Activated CD4-positive, alpha-beta T cell treated with anti-CD3 and anti-CD28 coated beads, Interleukin-2, amount 10 ng/mL, durations not matched to agents 7 days and 5 days (primary cell): ENCODE results near the gene CCDC30. TPM values are rescaled to one million over a fixed set of nuclear protein-coding genes. Genes with fewer than 3 reads are reported as not detected.
"Not testable (repeated sequence)": the region's sequence is repeated elsewhere in the genome, so short reads cannot be mapped to it uniquely, and the experiment has no call there.

Source experiments
- CTCF ChIA-PET: fragments of 350-600 bp; sonication (Branson Sonifier 250); formaldehyde crosslinking; loops from one replicate; lab custom pipeline; 2021; ENCODE audit warnings: antibody characterized with exemption; lab: Charles Lee
- POLR2A ChIA-PET: fragments of 350-600 bp; sonication (Branson Sonifier 250); formaldehyde crosslinking; loops from one replicate; lab custom pipeline; 2021; ENCODE audit warnings: antibody characterized with exemption; lab: Charles Lee
- DNase-seq: peaks from one replicate; pipeline ENCODE4 v3.0.0-alpha.2; 2020
- H3K27ac Mint-ChIP-seq: one replicate; pipeline ENCODE4 v1.8.0; 2021; ENCODE audit warnings: mild to moderate bottlenecking, moderate library complexity, mixed read lengths
- H3K27me3 Mint-ChIP-seq: one replicate; pipeline ENCODE4 v1.8.0; 2021; ENCODE audit warnings: mixed read lengths
- H3K36me3 Mint-ChIP-seq: one replicate; pipeline ENCODE4 v1.8.0; 2021; ENCODE audit warnings: low read depth, mixed read lengths
- H3K4me1 Mint-ChIP-seq: one replicate; pipeline ENCODE4 v1.8.0; 2021; ENCODE audit warnings: mixed read lengths
- H3K4me3 Mint-ChIP-seq: one replicate; pipeline ENCODE4 v1.8.0; 2021; ENCODE audit warnings: mild to moderate bottlenecking, moderate library complexity, mixed read lengths
- H3K9me3 Mint-ChIP-seq: one replicate; pipeline ENCODE4 v1.8.0; 2021; ENCODE audit warnings: mixed read lengths
- total RNA-seq, 2 experiments: library from RNA; stranded (reverse); gene quantifications; one replicate each; pipeline ENCODE4 v1.2.3, GENCODE V29; 2021

Gene CCDC30
- total RNA-seq, 2 experiments from 2014 or later: 1.4 to 2.2 TPM

- H3K4me1 Mint-ChIP-seq: no peaks in the 10 kb centered on the region
- no peaks in the 10 kb centered on the region for H3K36me3 Mint-ChIP-seq
- peaks cover 3% of the 10 kb centered on the region for H3K27me3 Mint-ChIP-seq
- ChIA-PET POLR2A (no interaction called here), CTCF (no interaction called here)
- H3K27ac Mint-ChIP-seq: no peak overlapping the region
- H3K4me3 Mint-ChIP-seq: no peak overlapping the region
- no peak for DNase-seq
- peaks cover 7% of the 10 kb centered on the region for H3K9me3 Mint-ChIP-seq
Observed at GRCh38 chr1:42557230-42557851, 94.3 kb downstream of the CCDC30 start.

- Mint-ChIP-seq H3K36me3 (no peaks in the 10 kb centered on the region), H3K9me3 (no peaks in the 10 kb centered on the region), H3K27me3 (no peaks in the 10 kb centered on the region), H3K4me3 (no peak overlapping the region), H3K4me1 (no peaks in the 10 kb centered on the region), H3K27ac (no peak overlapping the region)
- ChIA-PET POLR2A (no interaction called here), CTCF (no interaction called here)
- DNase-seq: no peak
Observed at GRCh38 chr1:42567038-42567437, 104.0 kb downstream of the CCDC30 start.

GRCh38 chr1:42576935-42577334 lies 113.8 kb downstream of the CCDC30 start:
- Mint-ChIP-seq H3K27ac (no peak overlapping the region), H3K36me3 (no peaks in the 10 kb centered on the region), H3K4me1 (no peaks in the 10 kb centered on the region), H3K9me3 (no peaks in the 10 kb centered on the region), H3K4me3 (no peak overlapping the region), H3K27me3 (no peaks in the 10 kb centered on the region)
- no peak for DNase-seq
- POLR2A ChIA-PET: no interaction called here
- CTCF ChIA-PET: no interaction called here

GRCh38 chr1:42586016-42586415 lies 122.9 kb downstream of the CCDC30 start:
- DNase-seq: no peak
- Mint-ChIP-seq H3K4me3 (no peak overlapping the region), H3K9me3 (peaks cover 23% of the 10 kb centered on the region), H3K27ac (no peak overlapping the region), H3K36me3 (peaks cover 10% of the 10 kb centered on the region), H3K4me1 (no peaks in the 10 kb centered on the region), H3K27me3 (no peaks in the 10 kb centered on the region)
- ChIA-PET POLR2A (no interaction called here), CTCF (no interaction called here)

GRCh38 chr1:42587753-42588152 lies 124.7 kb downstream of the CCDC30 start:
- H3K27ac Mint-ChIP-seq: no peak overlapping the region
- CTCF ChIA-PET: no interaction called here
- POLR2A ChIA-PET: no interaction called here
- H3K36me3 Mint-ChIP-seq: peaks cover 10% of the 10 kb centered on the region
- no peak for DNase-seq
- H3K9me3 Mint-ChIP-seq: peaks cover 23% of the 10 kb centered on the region
- H3K4me3 Mint-ChIP-seq: no peak overlapping the region
- no peaks in the 10 kb centered on the region for H3K27me3 Mint-ChIP-seq
- no peaks in the 10 kb centered on the region for H3K4me1 Mint-ChIP-seq

- ChIA-PET POLR2A (no interaction called here), CTCF (no interaction called here)
- peaks cover 13% of the 10 kb centered on the region for H3K9me3 Mint-ChIP-seq
- H3K36me3 Mint-ChIP-seq: peaks cover 4% of the 10 kb centered on the region
- DNase-seq: no peak
- H3K27me3 Mint-ChIP-seq: no peaks in the 10 kb centered on the region
- no peak overlapping the region for H3K4me3 Mint-ChIP-seq
- no peak overlapping the region for H3K27ac Mint-ChIP-seq
- H3K4me1 Mint-ChIP-seq: no peaks in the 10 kb centered on the region
Observed at GRCh38 chr1:42592811-42593210, 129.7 kb downstream of the CCDC30 start.

GRCh38 chr1:42593486-42594100 lies 130.5 kb downstream of the CCDC30 start:
- H3K9me3 Mint-ChIP-seq: peaks cover 6% of the 10 kb centered on the region
- H3K4me3 Mint-ChIP-seq: no peak overlapping the region
- H3K27me3 Mint-ChIP-seq: no peaks in the 10 kb centered on the region
- no peaks in the 10 kb centered on the region for H3K4me1 Mint-ChIP-seq
- H3K27ac Mint-ChIP-seq: no peak overlapping the region
- DNase-seq: no peak
- ChIA-PET POLR2A (no interaction called here), CTCF (no interaction called here)
- H3K36me3 Mint-ChIP-seq: no peaks in the 10 kb centered on the region

- Mint-ChIP-seq H3K4me3 (no peak overlapping the region), H3K36me3 (no peaks in the 10 kb centered on the region), H3K27ac (no peak overlapping the region), H3K27me3 (peaks cover 6% of the 10 kb centered on the region), H3K4me1 (no peaks in the 10 kb centered on the region), H3K9me3 (peaks cover 8% of the 10 kb centered on the region)
- ChIA-PET CTCF (no interaction called here), POLR2A (no interaction called here)
- no peak for DNase-seq
Observed at GRCh38 chr1:42601472-42601871, 138.4 kb downstream of the CCDC30 start.

- ChIA-PET CTCF (interaction anchor here (0.6 kb wide), 2 partner anchors 122 to 145 kb away, joined by 3 read pairs; no protein-coding TSS in a partner anchor), POLR2A (no interaction called here)
Observed at GRCh38 chr1:42613803-42614131, 150.7 kb downstream of the CCDC30 start.

GRCh38 chr1:42618866-42619265 lies 155.8 kb downstream of the CCDC30 start:
- ChIA-PET CTCF (no interaction called here), POLR2A (no interaction called here)
- DNase-seq: no peak
- no peaks in the 10 kb centered on the region for H3K4me1 Mint-ChIP-seq
- no peaks in the 10 kb centered on the region for H3K36me3 Mint-ChIP-seq
- H3K4me3 Mint-ChIP-seq: no peak overlapping the region
- H3K27me3 Mint-ChIP-seq: peaks cover 4% of the 10 kb centered on the region
- no peaks in the 10 kb centered on the region for H3K9me3 Mint-ChIP-seq
- H3K27ac Mint-ChIP-seq: no peak overlapping the region

More at GRCh38 chr1:42613803-42614131, 150.7 kb downstream of the CCDC30 start:
- no peak for DNase-seq
- Mint-ChIP-seq H3K9me3 (no peaks in the 10 kb centered on the region), H3K4me1 (no peaks in the 10 kb centered on the region), H3K4me3 (no peak overlapping the region), H3K27ac (no peak overlapping the region), H3K36me3 (no peaks in the 10 kb centered on the region), H3K27me3 (no peaks in the 10 kb centered on the region)

GRCh38 chr1:42620307-42620706 lies 157.2 kb downstream of the CCDC30 start:
- no peak overlapping the region for H3K27ac Mint-ChIP-seq
- H3K4me3 Mint-ChIP-seq: no peak overlapping the region
- no peak for DNase-seq
- H3K9me3 Mint-ChIP-seq: no peaks in the 10 kb centered on the region
- POLR2A ChIA-PET: interaction anchor here (0.6 kb wide), 1 partner anchor 54 kb away, joined by 4 read pairs; no protein-coding TSS in a partner anchor
- peaks cover 10% of the 10 kb centered on the region for H3K27me3 Mint-ChIP-seq
- no peaks in the 10 kb centered on the region for H3K36me3 Mint-ChIP-seq
- no peaks in the 10 kb centered on the region for H3K4me1 Mint-ChIP-seq
- CTCF ChIA-PET: no interaction called here

- H3K4me1 Mint-ChIP-seq, DNase-seq, H3K4me3 Mint-ChIP-seq, H3K9me3 Mint-ChIP-seq, H3K27ac Mint-ChIP-seq, POLR2A ChIA-PET, CTCF ChIA-PET, H3K36me3 Mint-ChIP-seq: not testable (repeated sequence)
- peaks cover 15% of the 10 kb centered on the region for H3K27me3 Mint-ChIP-seq
Observed at GRCh38 chr1:42621180-42621579, 158.1 kb downstream of the CCDC30 start.

GRCh38 chr1:42627205-42627604 lies 164.1 kb downstream of the CCDC30 start:
- H3K36me3 Mint-ChIP-seq, H3K27ac Mint-ChIP-seq, DNase-seq, POLR2A ChIA-PET, H3K4me1 Mint-ChIP-seq, H3K4me3 Mint-ChIP-seq, CTCF ChIA-PET, H3K9me3 Mint-ChIP-seq: not testable (repeated sequence)
- peaks cover 12% of the 10 kb centered on the region for H3K27me3 Mint-ChIP-seq

GRCh38 chr1:42639116-42639515 lies 176.0 kb downstream of the CCDC30 start:
- H3K27me3 Mint-ChIP-seq: no peaks in the 10 kb centered on the region
- H3K36me3 Mint-ChIP-seq: no peaks in the 10 kb centered on the region
- H3K27ac Mint-ChIP-seq: no peak overlapping the region
- no peak overlapping the region for H3K4me3 Mint-ChIP-seq
- CTCF ChIA-PET: interaction anchor here (1.0 kb wide), 1 partner anchor 42 kb away, joined by 3 read pairs; no protein-coding TSS in a partner anchor
- DNase-seq: no peak
- H3K9me3 Mint-ChIP-seq: no peaks in the 10 kb centered on the region
- POLR2A ChIA-PET: no interaction called here
- H3K4me1 Mint-ChIP-seq: no peaks in the 10 kb centered on the region
